PC-9 (cell line): ENCODE measurements around the gene COL6A1. TPM values are rescaled to one million over a fixed set of nuclear protein-coding genes. Genes with fewer than 3 reads are reported as not detected.

Source experiments
- BruUV-seq: library from RNA; stranded (reverse); fragments of 400-500 nt; replicated peaks from 2 replicates; lab custom pipeline; 2021; lab: Mats Ljungman, UMichigan
- CTCF ChIA-PET: fragments of 300-600 bp; sonication (Branson Sonifier 250); formaldehyde crosslinking; loops from one replicate; lab custom pipeline; 2022; ENCODE audit warnings: antibody characterized with exemption; lab: Charles Lee
- POLR2A ChIA-PET: fragments of 300-600 bp; sonication (Branson Sonifier 250); formaldehyde crosslinking; loops from one replicate; lab custom pipeline; 2022; ENCODE audit warnings: antibody characterized with exemption; ENCODE audit not compliant: unreplicated experiment; lab: Charles Lee
- DNase-seq, 2 experiments: peaks; one replicate each; pipeline versions ENCODE4 v3.0.0 to v3.0.0-alpha.2; 2015 to 2022; ENCODE audit warnings: mixed read lengths in 1 of 2
- H2AFZ ChIP-seq: fragments of 200-600 bp; sonication (generic); 2 replicates; pipeline ENCODE4 v1.8.1; 2017; ENCODE audit warnings: antibody characterized with exemption
- H3F3A ChIP-seq: fragments of 200-600 bp; sonication (generic); 2 replicates; pipeline ENCODE4 v1.8.1; 2017; ENCODE audit warnings: antibody characterized with exemption, mild to moderate bottlenecking, low read depth; ENCODE audit not compliant: insufficient read depth
- H3K27ac ChIP-seq: fragments of 200-600 bp; sonication (generic); 2 replicates; pipeline ENCODE4 v1.6.1; 2016; ENCODE audit warnings: mixed run types
- H3K27me3 ChIP-seq: fragments of 200-600 bp; sonication (generic); 2 replicates; pipeline ENCODE4 v1.6.1; 2016; ENCODE audit warnings: low read depth, mixed run types; ENCODE audit not compliant: insufficient read depth
- H3K36me3 ChIP-seq: fragments of 200-600 bp; sonication (generic); 2 replicates; pipeline ENCODE4 v1.6.1; 2016; ENCODE audit warnings: low read depth, mixed run types
- H3K4me1 ChIP-seq: fragments of 200-600 bp; sonication (generic); replicated peaks from 2 replicates; pipeline ENCODE4 v1.6.1; 2016; ENCODE audit warnings: mixed run types; ENCODE audit not compliant: insufficient read depth
- H3K4me2 ChIP-seq: fragments of 200-600 bp; sonication (generic); 2 replicates; pipeline ENCODE4 v1.6.1; 2017; ENCODE audit warnings: mixed run types
- H3K4me3 ChIP-seq: fragments of 200-600 bp; sonication (generic); 2 replicates; pipeline ENCODE4 v1.6.1; 2016; ENCODE audit warnings: mixed run types
- H3K79me2 ChIP-seq: fragments of 200-600 bp; sonication (generic); 2 replicates; pipeline ENCODE4 v1.6.1; 2017; ENCODE audit warnings: low read depth, mixed run types
- H3K9me2 ChIP-seq: fragments of 200-600 bp; sonication (generic); 2 replicates; pipeline ENCODE4 v1.8.1; 2017; ENCODE audit warnings: mild to moderate bottlenecking; ENCODE audit not compliant: insufficient read depth
- H3K9me3 ChIP-seq: fragments of 200-600 bp; sonication (generic); 2 replicates; pipeline ENCODE4 v1.8.1; 2016; ENCODE audit warnings: low read depth; ENCODE audit not compliant: insufficient read depth
- H4K20me1 ChIP-seq: fragments of 200-600 bp; sonication (generic); 2 replicates; pipeline ENCODE4 v1.8.1; 2017; ENCODE audit not compliant: insufficient read depth
- CTCF ChIP-seq: fragments of 200-600 bp; sonication (generic); conservative IDR thresholded peaks from 2 replicates; pipeline ENCODE4 v1.6.1; 2017; ENCODE audit warnings: mixed run types, antibody characterized with exemption, mild to moderate bottlenecking, moderate library complexity
- EZH2 ChIP-seq: fragments of 200-600 bp; sonication (generic); IDR thresholded peaks from 2 replicates; pipeline ENCODE4 v1.8.0; 2017; ENCODE audit warnings: antibody characterized with exemption, low read depth
- intact Hi-C: fragments of 100-400 bp; cut with micrococcal nuclease; formaldehyde crosslinking; loops from one replicate; pipeline ENCODE4 v1.10.0; 2022; ENCODE audit not compliant: unreplicated experiment
- total RNA-seq: library from RNA; stranded (reverse); gene quantifications from 2 replicates; pipeline ENCODE4 v1.2.3, GENCODE V29; 2021

Gene COL6A1
- total RNA-seq, 1 experiment from 2014 or later: 43.1 TPM

GRCh38 chr21:45945868-45946210 is 35.7 kb upstream of the COL6A1 start:
- Histone ChIP-seq H3K4me1 (peaks cover 6% of the 10 kb centered on the region; the same call in 1 of the 2 replicates), H3K79me2 (no peaks in the 10 kb centered on the region), H3F3A (no peaks in the 10 kb centered on the region), H3K36me3 (no peaks in the 10 kb centered on the region), H2AFZ (no peak overlapping the region), H3K27me3 (peaks cover 42% of the 10 kb centered on the region), H3K27ac (no peak overlapping the region), H3K4me3 (no peak overlapping the region), H4K20me1 (no peaks in the 10 kb centered on the region), H3K9me2 (no peaks in the 10 kb centered on the region), H3K4me2 (no peak overlapping the region), H3K9me3 (no peaks in the 10 kb centered on the region)
- ChIA-PET POLR2A (no interaction called here), CTCF (no interaction called here)
- BruUV-seq: no TSS peak
- intact Hi-C loops: no loop called here
- no peak for DNase-seq
- no peak for TF ChIP-seq EZH2
- no peak for TF ChIP-seq CTCF

GRCh38 chr21:45947296-45947695 is 34.3 kb upstream of the COL6A1 start:
- H3K79me2 ChIP-seq: no peaks in the 10 kb centered on the region
- no peak overlapping the region for H3K4me2 ChIP-seq
- H3K27ac ChIP-seq: no peak overlapping the region
- no peak for TF ChIP-seq EZH2
- no peak for TF ChIP-seq CTCF
- BruUV-seq: no TSS peak
- no peaks in the 10 kb centered on the region for H3K9me3 ChIP-seq
- ChIA-PET CTCF (no interaction called here), POLR2A (no interaction called here)
- H3K4me3 ChIP-seq: no peak overlapping the region
- no peak overlapping the region for H2AFZ ChIP-seq
- DNase-seq: no peak
- intact Hi-C loops: no loop called here
- peaks cover 42% of the 10 kb centered on the region for H3K27me3 ChIP-seq
- H3F3A ChIP-seq: no peaks in the 10 kb centered on the region
- H3K36me3 ChIP-seq: no peaks in the 10 kb centered on the region
- no peaks in the 10 kb centered on the region for H4K20me1 ChIP-seq
- no peaks in the 10 kb centered on the region for H3K9me2 ChIP-seq
- peaks cover 10% of the 10 kb centered on the region; the same call in 1 of the 2 replicates for H3K4me1 ChIP-seq

GRCh38 chr21:45947716-45948255 is 33.8 kb upstream of the COL6A1 start:
- Histone ChIP-seq H3K9me3 (no peaks in the 10 kb centered on the region), H3K4me2 (no peak overlapping the region), H3K4me1 (peaks cover 10% of the 10 kb centered on the region; the same call in 1 of the 2 replicates), H3K27ac (no peak overlapping the region), H3K79me2 (no peaks in the 10 kb centered on the region), H3K27me3 (peaks cover 42% of the 10 kb centered on the region), H3F3A (no peaks in the 10 kb centered on the region), H3K9me2 (no peaks in the 10 kb centered on the region), H2AFZ (no peak overlapping the region), H3K4me3 (no peak overlapping the region), H4K20me1 (no peaks in the 10 kb centered on the region), H3K36me3 (no peaks in the 10 kb centered on the region)
- TF ChIP-seq EZH2: no peak
- TF ChIP-seq CTCF: no peak
- CTCF ChIA-PET: no interaction called here
- intact Hi-C loops: no loop called here
- no TSS peak for BruUV-seq
- no peak for DNase-seq
- POLR2A ChIA-PET: no interaction called here
